IMR-90 (cell line): ENCODE data around the gene SAMD8.

Source experiments
- FOS ChIP-seq: fragments of 150-350 bp; IDR thresholded peaks from 2 replicates; pipeline ENCODE4 v1.6.1; 2016; ENCODE audit warnings: low read depth, low read length
- MAZ ChIP-seq: IDR thresholded peaks from 2 replicates; pipeline ENCODE4 v1.6.1; 2012; ENCODE audit warnings: low read depth, mild to moderate bottlenecking, low read length, improper control_type of control experiment, moderate library complexity, borderline replicate concordance
- POLR2A ChIP-seq: IDR thresholded peaks from 2 replicates; pipeline ENCODE4 v1.6.1; 2012; ENCODE audit warnings: mild to moderate bottlenecking, low read depth, low read length
- RFX5 ChIP-seq: IDR thresholded peaks from 2 replicates; pipeline ENCODE4 v1.8.0; 2012; ENCODE audit warnings: low read depth, mild to moderate bottlenecking, low read length, moderate library complexity

DNA sequence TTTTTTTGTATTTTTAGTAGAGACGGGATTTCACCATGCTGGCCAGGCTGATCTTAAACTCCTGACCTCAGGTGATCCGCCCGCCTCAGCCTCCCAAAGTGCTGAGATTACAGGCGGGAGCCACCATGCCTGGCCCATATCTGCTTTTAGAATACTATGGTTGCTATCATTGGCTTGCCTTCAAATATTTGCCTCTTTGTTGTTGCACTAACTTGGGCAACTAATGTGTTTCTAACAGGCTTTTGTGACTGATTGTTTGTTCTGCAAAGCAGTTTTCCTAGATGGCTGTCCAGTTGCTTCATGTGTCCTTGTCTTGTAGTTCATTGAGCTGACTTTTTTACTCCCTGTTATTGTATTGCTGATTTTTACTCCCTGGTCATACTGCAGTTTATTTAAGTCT lies 108.8 kb downstream of the SAMD8 start:
- TF ChIP-seq POLR2A (no peak), RFX5 (no peak), MAZ (no peak), FOS (no peak)
